GM18861 (cell line): ENCODE measurements around the gene IL11RA.

Experiments
- ATAC-seq: cut with Tn5 transposase; IDR thresholded peaks from one replicate; pipeline ENCODE4 v1.9.1; 2021; ENCODE audit not compliant: unreplicated experiment

The IL11RA gene

GRCh38 chr9:34684816-34685215 lies 32.8 kb downstream of the IL11RA start:
- ATAC-seq, result no peak

GRCh38 chr9:34685591-34685990 lies 33.6 kb downstream of the IL11RA start:
- ATAC-seq, result no peak

GRCh38 chr9:34686231-34686630 lies 34.2 kb downstream of the IL11RA start:
- no peak for ATAC-seq

- ATAC-seq, result no peak
These were observed 34.7 kb downstream of the IL11RA start for GRCh38 chr9:34686732-34687131.

- ATAC-seq, result no peak
These were observed 35.5 kb downstream of the IL11RA start for GRCh38 chr9:34687276-34688030.

GRCh38 chr9:34688329-34689115 lies 36.5 kb downstream of the IL11RA start:
- no peak for ATAC-seq

GRCh38 chr9:34689116-34689470 lies 37.1 kb downstream of the IL11RA start:
- no peak for ATAC-seq

- no peak for ATAC-seq
These were observed 37.5 kb downstream of the IL11RA start for GRCh38 chr9:34689512-34689911.

- ATAC-seq, result no peak
These were observed 39.3 kb downstream of the IL11RA start, which contains the start of gene CCL19 for GRCh38 chr9:34690983-34691935. TSS of gene CCL19 (minus strand) at chr9:34691276. CDS start at chr9:34691139, 137 bp downstream.

- no peak for ATAC-seq
These were observed 39.9 kb downstream of the IL11RA start for GRCh38 chr9:34691936-34692315.

GRCh38 chr9:34693560-34693959 lies 41.6 kb downstream of the IL11RA start:
- ATAC-seq, result no peak

GRCh38 chr9:34694811-34695210 lies 42.8 kb downstream of the IL11RA start:
- ATAC-seq, result no peak

- no peak for ATAC-seq
These were observed 49.2 kb downstream of the IL11RA start for GRCh38 chr9:34701023-34701768.

- ATAC-seq, result peak; percentile 56
These were observed 50.1 kb downstream of the IL11RA start for GRCh38 chr9:34701769-34702736.

- ATAC-seq, result no peak
These were observed 55.1 kb downstream of the IL11RA start for GRCh38 chr9:34707130-34707529.

- no peak for ATAC-seq
These were observed 57.4 kb downstream of the IL11RA start for GRCh38 chr9:34709196-34709978.

- ATAC-seq, result no peak
These were observed 58.0 kb downstream of the IL11RA start, which contains the start of gene CCL21 for GRCh38 chr9:34710023-34710422. TSS of gene CCL21 (minus strand) at chr9:34710136. CDS start at chr9:34710066, 70 bp downstream.
